GM18519 (cell line): ENCODE data around the gene DHRS9.
"Not testable (repeated sequence)": the region's sequence is repeated elsewhere in the genome, so short reads cannot be mapped to it uniquely, and the experiment has no call there.

Experiments
- ATAC-seq: cut with Tn5 transposase; IDR thresholded peaks from one replicate; pipeline ENCODE4 v1.9.1; 2021; ENCODE audit warnings: mild to moderate bottlenecking, moderate library complexity; ENCODE audit not compliant: unreplicated experiment, low FRiP score

DHRS9 gene

DNA sequence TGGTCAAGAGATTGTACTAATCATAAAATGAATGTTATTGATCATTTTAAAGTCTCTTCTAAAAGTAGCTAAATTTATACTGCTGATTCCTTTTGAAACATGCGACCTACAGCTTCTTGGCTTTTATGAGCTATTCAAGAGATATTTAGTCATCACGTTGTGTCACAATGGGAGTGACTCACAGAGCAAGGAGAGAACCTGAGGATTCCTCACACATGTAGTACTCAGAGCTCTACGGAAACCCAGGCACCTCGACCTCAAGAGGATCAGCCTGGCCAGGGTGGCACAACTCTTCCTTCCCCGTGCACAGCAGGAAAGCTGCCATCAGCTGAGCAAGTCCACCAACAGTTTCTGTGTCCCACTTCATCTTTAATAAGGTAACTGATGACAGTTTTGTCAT, at the start of gene DHRS9:
TSS of gene DHRS9 (plus strand) at position 223 of the 400 bp plus-strand sequence. CDS start 12,019 bp downstream, outside the sequence.
- ATAC-seq, result no peak

- no peak for ATAC-seq
Observed at GRCh38 chr2:169023161-169023560, 46.2 kb upstream of the DHRS9 start.

DNA sequence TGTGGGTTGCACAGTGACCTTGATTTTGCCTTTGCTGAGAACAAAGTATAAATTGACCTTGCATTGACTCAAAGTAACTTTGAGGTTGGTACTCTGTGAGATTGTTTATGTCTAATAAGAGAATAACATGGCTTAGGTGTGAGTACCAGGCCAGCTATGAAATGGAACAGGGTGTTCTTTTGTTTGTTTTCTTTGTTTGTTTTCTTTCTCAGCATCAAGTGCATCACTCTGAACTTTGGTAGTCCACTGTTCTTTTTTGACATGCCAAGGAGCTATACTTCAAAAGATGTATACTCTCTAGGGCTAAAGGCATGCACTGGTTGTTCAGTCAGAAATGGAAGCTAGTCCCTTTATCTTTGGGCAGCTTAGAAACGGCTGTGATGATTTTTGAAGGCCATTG, 43.3 kb upstream of the DHRS9 start:
- no peak for ATAC-seq

DNA sequence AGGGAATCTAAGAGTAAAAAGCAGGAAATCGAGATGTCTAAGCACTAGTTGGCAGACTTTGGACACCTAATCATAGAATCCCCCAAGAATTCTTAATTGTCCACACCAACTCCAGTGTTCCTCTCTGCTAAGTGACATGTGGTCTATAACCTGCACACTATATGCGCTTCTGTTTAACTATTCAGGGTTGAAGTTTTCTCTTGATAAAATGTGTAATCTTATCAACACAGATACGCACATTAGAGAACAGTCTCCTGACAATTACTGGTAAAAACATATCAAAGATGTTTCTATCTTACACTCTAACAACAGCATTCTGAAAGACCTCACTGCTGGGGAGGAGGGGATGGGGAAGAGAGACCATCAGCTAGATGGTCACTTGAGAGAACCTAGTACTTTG, 42.1 kb upstream of the DHRS9 start:
- ATAC-seq, result no peak

GRCh38 chr2:169029341-169029740, 40.0 kb upstream of the DHRS9 start:
- ATAC-seq, result no peak

DNA sequence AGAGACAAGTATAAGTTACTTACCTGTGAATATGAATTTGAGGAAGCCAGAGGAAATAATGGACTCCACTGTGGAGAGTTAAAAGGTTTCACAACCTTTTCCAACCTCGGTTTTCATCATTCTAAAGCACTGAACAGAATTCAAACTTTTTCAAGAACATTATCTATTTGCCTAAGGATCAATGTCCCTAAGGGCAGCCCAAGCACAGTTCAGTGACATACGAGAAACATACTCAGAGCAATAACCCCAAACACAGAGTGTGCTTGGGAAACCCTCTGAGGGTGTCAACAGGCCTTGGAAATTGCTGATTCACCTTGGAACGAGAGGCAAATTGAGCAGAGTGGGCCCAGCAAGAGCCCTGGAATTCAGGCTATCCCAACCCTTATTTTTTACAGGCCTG, 38.2 kb upstream of the DHRS9 start, which contains the start of gene ABCB11:
TSS of gene ABCB11 (minus strand) at position 123 of the 400 bp plus-strand sequence. CDS start 13,199 bp downstream, outside the sequence.
- ATAC-seq, result no peak

- ATAC-seq, result no peak
Observed at GRCh38 chr2:169034256-169034655, 35.1 kb upstream of the DHRS9 start.

DNA sequence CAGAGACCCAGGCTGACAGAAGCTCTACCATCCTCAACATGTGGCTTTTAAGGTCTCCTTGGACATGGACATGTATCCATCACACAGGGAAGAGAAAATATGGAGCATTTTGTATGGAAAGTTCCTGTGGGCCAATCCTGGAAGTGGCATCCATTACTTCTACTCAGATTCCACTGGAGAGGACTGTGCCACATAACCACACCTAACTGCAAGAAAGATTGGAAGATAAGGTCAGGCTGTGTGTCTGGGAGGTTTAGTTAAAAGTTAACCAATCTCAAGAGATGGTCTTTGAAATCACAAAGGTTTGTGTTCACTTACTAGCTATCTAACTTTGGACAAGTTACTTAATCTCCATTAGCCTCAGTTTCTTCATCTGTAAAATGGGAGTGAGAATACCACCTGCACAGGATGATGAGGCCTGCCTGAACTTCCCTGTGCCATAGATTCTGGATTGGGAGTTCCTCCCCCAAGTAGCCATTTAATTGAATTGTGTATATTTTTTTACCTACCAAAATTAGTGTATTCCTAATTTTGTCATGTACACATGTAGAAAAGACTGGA, 34.3 kb upstream of the DHRS9 start:
- no peak for ATAC-seq

DNA sequence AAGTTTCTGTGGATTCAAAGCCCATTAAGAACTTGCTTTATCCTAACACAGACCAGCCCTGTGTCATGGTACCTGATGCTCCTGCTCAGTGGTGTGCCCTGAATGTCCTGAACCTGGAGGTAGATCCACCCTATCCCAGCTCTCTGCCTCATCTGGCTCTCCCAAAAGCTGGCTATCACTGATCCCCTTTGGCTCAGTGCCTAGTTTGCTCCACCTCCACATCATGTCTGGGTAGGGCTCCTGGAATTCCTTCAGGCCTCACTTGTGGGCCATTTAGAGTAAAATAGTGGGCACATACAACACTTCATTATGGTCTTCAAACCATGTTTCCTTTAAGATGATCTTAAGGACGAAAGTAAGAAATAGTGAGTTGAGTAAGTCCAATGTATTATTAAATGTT, 33.5 kb upstream of the DHRS9 start:
- no peak for ATAC-seq

GRCh38 chr2:169036736-169037440, 32.5 kb upstream of the DHRS9 start:
- ATAC-seq, result peak; percentile 65

- ATAC-seq, result peak; percentile 63
Observed at GRCh38 chr2:169038338-169038757, 31.0 kb upstream of the DHRS9 start.

DNA sequence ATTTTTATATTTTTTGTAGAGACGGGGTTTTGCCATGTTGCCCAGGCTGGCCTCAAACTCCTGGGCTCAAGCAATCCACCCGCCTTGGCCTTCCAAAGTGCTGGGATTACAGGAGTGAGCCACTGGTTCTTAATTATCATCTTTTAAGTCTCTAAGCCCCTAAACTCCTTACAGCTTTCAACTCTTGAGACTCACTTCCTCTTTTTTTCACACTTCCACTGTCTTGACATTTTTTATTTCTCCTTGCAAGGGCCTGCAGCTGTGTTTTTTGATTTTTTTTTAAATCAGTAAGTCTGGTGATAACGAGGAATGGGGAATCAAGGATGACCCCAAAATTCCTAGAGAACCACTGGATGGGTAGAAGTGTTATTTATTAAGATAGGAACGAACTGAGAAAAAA, 29.7 kb upstream of the DHRS9 start:
- ATAC-seq, result no peak

- no peak for ATAC-seq
Observed at GRCh38 chr2:169041594-169041993, 27.8 kb upstream of the DHRS9 start.

GRCh38 chr2:169042856-169043255, 26.5 kb upstream of the DHRS9 start:
- ATAC-seq, result no peak

- ATAC-seq, result no peak
Observed at GRCh38 chr2:169046440-169047151, 22.8 kb upstream of the DHRS9 start.

DNA sequence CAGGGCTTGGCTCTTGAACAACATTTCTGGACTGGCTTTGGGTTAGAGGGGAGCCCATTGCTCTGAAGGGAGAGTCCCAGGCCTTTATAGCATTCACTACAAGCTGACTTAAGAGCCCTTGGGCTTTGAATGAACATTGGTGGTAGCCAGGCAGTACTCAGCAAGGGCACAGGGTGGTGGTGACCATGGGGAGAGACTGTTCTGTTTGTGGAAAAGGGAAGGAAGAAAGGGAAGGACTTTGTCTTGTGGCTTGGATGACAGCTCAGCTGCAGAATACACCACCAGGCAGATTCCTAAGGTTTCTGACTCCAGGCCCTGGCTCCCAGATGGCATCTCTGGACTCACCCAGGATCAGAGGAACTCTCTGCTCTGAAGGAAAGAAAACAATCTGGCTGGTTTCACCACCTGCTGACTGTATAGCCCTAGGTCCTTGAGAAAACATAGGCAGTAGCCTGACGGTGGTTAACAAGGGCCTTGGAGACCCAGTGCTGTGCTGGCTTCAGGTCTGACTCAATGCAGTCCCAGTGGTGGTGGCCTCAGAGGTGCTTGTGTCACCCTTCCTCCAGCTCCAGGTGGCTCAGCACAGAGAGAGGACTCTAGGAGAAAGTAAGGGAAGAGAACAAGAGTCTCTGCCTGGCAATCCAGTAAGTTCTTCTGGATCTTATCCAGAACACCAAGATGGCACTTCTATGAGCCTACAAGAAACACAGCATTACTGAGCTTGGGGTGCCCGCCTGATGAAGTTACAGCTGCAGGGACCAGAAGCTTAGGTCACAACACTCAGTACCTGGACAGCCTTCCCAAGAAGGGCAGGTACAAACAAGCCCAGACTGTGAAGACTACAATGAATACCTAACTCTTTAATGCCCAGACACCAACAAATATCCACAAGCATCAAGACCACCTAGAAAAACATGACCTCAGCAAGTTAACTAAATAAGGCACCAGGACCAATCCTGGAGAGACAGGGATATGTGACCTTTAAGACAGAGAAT, 21.8 kb upstream of the DHRS9 start:
- ATAC-seq, result no peak

DNA sequence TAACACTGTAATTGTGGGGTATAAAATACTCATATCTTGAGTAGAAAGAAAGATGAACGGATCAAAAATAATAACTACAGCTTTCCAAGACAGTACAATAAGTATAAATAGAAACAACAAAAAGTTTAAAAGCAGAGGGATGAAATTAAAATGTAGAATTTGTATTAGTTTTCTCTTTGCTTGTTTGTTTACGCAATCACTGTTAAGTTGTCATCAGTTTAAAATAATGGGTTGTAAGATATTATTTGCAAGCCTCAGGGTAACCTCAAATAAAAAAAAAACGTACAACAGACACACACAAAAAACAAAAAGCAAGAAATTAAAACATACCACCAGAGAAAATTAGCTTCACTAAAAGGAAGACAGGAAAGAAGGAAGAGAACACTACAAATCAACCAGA, 20.2 kb upstream of the DHRS9 start:
- no peak for ATAC-seq

DNA sequence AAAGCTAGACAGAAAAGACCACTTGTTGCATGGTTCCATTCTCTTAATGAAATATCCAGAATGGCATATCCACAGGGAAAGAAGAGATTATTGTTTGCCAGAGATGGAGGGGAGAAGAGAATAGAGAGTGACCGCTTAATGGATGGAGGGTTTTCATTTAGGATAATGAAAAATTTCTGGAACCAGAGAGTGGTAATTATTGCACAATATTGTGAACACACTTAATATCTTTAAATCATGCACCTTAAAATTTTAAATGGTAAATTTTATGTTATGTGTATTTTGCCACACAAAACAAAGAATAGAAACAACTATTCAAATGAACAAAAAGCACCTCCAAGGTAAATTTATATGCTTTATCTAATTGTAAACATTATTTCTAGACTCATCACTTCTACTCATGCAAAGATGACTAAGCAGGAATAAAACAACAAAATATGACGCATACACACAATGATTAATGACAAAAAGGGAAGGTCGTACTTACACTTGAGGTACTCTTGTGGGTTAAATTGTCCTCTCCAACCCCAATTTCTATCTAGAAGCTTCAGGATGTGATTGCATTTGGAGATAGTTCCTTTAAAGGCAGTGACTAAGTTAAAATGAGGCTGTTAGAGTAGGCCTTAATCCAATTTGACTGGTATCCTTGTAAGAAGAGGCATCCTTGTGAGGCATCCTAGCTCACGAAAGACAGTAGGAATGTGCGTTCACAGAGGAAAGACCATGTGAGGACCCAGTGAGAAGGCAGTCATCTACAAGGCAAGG, 18.7 kb upstream of the DHRS9 start:
- ATAC-seq, result no peak

DNA sequence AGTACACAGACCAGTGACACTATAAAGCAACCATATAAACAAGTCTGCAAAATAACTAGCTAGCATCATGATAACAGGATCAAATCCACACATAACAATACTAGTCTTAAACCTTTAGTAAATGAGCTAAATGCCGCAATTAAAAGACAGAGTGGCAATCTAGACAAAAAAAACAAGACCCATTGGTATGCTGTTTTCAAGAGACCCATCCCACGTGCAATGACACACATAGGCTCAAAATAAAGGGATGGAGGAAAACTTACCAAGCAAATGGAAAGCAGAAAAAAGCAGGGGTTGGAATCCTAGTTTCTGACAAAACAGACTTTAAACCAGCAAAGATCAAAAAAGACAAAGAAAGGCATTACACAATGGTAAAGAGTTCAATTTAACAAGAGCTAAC, 14.8 kb upstream of the DHRS9 start:
- ATAC-seq, result not testable (repeated sequence)

- ATAC-seq, result not testable (repeated sequence)
Observed at GRCh38 chr2:169064199-169064598, 5.2 kb upstream of the DHRS9 start.
